GM18873 (cell line): ENCODE measurements around the gene GRID1.
"Not testable (repeated sequence)": the region's sequence is repeated elsewhere in the genome, so short reads cannot be mapped to it uniquely, and the experiment has no call there.

Experiments used
- ATAC-seq: cut with Tn5 transposase; IDR thresholded peaks from one replicate; pipeline ENCODE4 v1.9.1; 2021; ENCODE audit warnings: mild to moderate bottlenecking, moderate library complexity, moderate number of reproducible peaks; ENCODE audit not compliant: unreplicated experiment, low FRiP score

The GRID1 gene

DNA sequence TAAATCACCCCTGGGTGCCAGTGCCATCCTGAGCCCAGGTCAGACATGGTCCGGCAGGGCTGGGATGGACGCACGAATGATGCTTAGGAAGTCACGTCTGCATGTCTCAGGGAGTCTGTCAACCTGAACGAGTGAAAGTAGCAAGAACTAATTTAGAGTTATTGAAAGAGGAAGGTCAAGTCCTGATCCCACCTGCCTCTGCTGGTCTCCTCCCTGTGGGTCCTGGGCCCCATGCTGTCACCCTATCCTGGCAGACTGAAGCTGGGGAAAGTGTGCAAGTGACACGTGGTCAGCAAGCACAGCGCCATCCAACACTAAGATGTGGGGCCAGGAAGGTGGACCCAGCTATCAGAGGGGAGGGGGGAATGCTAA, 26.1 kb upstream of the GRID1 start:
- peak; percentile 56 for ATAC-seq

DNA sequence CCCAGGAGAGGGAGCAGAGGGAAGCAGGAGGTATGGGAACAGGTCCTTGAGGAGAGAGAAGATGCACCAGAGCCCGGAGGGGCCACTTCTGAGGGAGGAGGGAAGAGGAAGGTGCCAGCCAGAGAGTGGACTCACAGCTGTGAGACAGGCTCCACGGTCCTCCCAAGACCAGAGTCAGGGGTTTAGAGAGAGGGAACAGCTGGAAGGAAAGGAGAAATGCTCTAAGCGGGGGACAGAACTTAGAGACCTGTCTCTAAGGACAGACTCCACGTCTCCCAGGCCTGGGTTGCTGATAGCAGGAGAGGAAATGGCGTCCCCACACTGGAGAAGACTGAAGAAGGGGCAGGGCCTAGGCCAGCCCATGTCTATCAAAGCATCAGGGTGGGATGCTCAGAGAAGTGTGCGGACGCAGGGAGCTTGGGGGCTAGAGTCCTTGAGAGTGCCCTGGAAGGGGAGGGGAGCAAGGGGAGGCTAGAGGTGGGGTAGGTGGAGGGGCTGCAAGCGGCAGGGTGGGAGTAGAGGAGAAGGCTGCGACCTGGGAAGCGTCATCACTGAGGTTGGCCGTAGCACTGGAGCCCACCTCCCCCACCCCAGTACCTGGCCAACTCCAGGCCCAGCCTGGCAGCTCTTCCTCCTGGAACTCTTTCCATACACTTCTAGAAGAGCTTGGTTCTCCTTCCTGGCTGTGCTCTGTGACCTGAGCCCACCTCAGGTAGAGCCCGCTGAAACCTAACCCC, 25.6 kb upstream of the GRID1 start:
- ATAC-seq: peak; percentile 21

DNA sequence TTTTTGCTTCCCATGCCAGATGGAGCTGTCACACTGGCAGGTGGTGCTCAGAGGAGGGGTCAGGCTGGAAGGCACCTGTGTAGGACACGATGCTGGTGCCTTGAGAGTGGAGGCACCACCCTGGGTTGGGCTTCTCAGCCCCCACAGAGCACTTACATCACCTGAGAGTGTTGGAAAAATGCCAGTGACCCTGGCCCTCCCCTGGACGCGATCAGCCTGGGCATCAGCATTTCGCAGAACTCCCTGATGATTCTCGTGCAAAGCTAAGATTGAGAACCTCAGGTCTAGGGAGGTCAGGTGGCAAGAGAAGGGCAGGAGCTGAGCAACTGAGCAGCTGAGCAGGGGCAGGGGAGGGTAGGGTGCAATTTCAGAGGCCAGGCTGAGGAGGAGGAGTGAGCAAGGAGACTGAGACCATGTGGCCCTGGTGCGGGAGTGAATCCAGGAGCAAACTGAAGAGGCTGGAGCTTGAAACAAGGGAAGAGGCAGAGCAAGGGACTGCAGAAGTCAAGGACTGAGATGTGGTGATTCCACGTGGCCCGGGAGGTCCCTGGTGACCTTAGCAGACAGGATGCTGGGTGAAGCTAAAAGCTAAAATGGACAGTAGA, 24.7 kb upstream of the GRID1 start:
- ATAC-seq: no peak

DNA sequence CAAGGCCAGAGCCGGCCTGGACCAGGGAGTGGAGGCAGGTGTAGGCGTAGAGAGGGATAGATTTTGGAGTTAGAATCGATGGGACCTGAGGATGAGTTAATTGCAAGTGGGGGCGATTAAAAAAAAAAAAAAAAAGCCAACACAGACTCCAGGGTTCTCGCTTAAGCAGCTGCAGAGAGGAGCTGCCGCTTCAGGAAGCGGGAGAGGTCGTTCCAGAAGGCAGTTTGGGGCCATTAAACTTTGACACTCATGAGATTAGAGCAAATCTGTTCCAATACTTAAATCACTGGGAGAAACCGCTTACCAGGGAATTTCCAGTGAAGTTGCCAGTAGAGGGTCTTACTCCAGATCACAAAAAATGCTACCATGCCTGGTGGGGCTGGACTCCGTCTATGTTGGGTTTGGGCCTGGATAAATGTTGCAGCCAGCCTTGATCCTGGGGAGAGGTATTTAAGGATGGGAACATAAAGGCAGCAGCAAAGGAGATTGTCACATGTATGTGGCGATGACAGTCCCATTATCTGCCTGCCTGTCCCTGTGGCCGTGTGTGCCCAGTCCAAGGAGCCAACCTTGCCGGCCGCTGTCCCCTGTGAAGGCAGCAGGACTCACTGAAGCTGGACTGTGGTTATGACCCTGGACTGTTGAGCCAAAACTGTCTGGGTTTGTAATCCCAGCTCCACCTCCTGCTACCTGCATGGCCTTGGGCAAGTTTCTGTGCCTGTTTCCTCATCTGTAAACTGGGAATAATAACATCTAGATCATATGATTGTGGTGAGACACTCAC, 23.9 kb upstream of the GRID1 start:
- no peak for ATAC-seq

DNA sequence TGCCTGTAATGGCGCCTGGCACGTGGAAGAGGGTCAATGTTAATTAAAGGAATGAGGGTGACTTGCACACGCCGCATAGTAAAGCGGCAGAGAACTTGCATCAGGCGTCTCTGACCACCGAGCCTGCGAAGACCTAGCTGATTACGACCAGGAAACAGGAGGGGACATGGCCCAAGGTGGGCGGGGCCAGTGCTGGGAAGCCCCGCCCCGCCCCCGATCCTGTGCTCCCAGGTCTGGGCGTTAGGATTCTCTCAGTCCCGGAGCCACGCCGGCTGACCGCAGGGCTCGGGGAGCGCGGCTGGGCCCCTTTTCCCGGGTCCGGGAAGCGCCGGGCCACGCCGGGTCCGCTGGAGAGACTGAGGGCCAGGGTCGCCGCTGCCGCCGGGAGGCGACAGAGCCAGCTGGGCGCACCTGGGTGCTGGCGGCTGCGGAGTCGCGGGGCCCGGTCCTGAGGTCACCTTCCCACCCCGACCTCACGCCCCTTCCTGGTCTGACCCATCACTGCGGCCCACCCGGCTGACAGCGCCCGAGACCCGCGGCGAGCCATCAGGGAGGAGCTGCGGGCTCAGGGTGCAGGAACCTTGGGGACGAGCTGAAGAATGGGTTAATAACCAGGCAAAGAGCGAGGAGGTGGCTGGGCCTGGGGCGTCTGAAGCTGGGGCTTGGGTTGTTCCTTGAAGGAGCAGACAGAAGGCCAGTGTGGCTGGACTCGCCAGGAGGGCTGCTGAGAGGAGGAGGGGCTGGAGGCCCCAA, 23.0 kb upstream of the GRID1 start:
- ATAC-seq: peak; percentile 57

DNA sequence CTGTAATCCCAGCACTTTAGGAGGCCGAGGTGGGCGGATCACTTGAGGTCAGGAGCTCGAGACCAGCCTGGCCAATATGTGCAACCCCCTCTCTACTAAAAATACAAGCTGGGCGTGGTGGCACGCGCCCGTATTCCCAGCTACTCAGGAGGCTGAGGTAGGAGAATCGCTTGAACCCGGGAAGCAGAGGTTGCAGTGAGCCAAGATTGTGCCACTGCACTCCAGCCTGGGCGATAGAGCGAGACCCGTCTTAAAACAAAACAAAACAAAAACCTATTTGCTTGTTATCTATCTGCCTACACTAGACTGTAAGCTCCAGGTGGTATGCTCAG, 22.5 kb upstream of the GRID1 start:
- ATAC-seq: not testable (repeated sequence)

DNA sequence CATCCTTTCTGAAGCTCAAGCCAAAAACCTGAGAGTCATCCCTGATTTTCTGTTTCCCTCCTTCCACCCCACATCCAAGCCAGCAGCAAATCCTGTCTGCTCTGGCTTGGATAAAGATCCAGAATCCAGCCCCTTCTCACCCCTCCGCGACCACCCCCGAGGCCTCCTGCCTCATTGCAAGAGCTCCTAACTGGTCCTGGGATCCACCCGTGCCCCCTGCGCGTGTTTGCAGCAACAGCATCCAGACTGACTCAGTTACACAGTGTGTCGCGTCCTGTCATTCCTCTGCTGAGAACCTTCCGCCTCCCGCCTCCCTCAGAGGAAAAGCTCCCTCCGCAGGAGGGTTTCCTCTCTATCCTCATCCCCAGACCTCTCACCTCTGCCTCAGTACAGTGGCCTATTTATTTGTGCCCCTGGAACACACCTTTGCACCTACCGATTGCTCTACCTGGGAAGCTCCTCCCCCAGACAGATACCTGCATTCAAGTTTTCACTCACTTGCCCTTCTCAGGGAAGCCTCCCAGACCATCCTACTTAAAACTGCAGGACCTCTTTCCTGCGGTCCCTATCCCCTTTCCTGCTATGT, 21.6 kb upstream of the GRID1 start:
- ATAC-seq: no peak

DNA sequence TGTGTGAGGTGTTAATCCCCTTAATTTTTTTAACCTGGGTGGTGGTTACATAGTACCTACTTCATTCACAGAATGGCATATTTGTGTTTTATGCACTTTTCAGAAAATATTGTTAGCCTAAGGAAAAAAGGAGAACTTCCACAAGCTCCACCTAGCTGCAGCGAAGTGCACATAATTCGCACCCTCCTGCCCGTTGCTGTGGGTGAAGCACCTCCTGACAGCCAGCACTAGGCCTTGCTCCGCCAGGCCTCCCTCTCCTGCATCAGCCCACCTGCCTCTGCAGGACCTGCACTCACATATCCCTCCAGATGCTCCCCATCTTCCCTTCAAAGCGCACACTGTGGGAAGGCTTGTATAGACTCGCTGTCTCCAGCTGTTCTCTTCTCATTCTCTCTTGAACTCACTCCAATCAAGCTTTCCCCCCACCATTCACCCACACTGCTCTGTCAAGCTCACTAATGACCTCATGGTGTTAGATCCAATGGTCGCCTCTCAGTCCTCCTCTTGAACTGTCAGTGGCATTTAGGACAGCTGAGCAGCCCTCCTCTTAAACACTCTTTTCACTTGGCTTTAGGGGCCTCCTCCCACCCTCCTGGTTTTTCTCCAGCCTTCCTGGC, 20.7 kb upstream of the GRID1 start:
- ATAC-seq: no peak

DNA sequence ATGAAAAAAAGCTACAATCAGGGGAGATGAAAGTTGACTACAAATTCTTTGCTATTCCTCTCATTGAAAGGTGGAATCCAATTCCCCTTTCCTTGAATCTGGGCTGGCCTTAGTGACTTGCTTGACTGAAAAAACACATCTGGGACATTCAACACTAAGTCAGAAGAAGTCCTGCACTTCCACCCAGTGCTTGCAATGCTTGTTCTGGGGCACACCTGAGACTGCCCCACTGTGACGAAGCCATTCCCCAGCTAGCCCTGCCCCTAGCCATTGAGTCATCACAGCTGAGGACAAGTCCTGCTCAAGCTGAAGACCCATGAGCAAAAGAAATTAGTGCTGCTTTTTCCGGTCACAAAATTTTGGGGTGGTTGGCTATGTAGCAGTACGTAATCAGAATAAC, 19.2 kb upstream of the GRID1 start:
- ATAC-seq: no peak

DNA sequence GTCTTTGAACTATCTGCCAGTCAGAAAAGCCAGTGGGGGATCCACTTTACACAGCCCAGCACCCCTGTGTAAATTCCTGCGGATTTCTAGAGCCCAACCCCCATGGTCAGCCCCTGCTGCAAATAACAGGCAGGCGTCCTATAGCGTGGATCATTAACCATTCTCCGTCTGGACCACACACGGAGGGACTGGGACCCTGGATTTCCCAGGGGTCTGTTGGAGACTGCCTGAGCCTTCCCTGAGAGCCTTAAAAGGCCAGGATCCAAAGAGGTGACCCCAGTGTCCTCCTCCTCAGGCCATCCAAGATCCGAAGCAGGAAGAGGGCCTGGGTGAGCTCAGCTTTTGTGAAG, 11.2 kb upstream of the GRID1 start:
- no peak for ATAC-seq

DNA sequence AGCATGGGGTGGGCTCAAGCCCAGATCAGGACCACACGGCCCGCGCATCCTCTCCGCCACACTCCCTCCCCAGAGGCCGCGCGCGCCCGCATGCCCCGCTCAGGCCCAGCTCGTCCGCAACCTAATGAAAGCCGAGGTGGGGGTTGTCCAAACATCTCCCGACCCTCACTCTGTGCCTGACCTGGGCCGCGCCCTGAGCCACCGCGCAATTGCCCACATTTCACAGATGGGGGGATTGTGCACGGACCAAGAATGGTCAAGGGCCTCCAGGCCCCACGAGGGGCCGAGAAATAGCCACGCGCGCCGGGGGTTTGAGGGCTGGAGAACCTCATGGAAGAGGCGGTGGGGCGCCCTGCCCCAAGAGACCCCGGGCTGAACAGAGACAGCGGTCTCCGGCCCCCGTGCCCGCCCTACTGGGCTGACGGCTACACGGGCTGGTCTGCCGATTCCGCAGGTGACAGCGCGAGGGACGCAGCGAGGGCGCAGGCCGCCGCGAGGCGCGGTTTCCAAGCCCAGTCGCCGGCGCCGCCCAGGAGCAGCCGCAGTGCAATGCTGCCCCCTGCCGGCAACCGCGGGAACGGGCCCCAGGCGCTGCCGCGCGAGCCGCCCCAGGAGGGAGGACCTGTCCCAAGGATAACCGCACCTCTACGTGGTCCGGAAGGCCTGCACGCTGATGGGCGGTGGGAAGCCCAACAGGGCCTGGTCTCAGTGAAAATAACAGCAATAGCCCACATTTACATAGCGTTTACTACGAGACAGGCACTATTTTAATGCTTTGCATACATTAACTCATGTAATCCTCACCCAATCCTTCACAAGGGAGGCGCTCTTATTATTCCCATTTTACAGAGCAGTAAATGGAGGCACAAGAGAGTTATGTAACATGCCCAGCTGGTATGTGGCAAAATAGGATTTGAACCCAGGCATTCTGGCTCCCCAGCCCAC, 10.5 kb upstream of the GRID1 start:
- peak; percentile 76 for ATAC-seq

DNA sequence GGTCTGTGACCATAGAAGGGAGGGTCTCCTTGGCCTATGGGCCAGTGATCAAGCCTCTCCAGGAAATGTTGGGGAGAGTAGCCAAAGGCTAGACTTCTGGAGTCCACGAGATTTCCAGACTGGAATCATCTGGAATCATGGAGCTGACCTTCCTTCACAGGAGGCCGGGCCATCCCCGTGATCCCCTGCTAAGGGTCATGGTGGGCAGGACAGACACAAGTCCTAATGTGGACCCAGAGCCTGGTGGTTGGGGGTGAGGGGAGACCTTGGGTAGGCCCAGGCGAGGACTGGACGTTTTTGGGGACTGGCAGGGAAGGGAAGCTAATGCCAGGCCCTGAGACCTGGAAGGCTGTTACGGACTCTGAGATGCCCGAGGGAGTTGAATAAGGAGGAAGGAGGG, 9.8 kb upstream of the GRID1 start:
- no peak for ATAC-seq

DNA sequence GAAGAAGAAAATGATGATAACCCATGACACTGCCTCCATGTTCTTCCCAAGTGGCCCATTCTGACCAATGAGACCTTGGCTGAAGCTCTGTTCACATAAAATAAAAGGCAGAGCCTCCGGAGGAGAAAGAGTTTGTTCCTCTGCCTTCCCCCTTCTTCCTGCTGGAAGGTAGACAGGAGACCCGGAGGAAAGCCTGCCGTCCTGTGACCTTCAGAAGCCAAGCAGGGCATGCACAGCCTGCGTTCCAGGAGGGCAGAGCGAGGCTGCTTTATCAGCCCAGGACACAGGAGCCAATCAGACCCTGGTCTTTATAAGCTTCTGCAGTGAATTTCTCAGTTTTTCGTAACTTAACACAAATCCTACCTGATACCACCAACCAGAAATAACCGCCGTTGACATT, 8.6 kb upstream of the GRID1 start:
- ATAC-seq: no peak

DNA sequence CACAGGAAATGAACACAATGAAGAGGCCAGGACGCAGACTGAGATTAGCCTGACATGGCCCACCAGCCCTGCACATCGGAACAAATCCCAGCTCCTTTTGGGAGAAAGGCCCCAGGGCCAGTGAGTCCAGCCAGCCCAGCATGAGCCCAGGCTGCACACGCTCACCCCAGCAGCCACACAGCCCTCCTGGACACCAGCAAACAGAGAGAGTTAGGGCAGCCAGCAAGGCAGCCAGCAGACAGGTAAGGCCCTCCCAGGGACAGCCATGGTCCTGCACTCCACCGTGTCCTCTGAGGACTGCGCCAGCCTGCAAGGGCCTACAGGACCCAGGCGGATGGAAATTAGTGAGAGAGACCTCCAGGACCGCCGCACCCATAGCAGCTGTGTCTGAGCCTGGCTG, 8.1 kb upstream of the GRID1 start:
- no peak for ATAC-seq

DNA sequence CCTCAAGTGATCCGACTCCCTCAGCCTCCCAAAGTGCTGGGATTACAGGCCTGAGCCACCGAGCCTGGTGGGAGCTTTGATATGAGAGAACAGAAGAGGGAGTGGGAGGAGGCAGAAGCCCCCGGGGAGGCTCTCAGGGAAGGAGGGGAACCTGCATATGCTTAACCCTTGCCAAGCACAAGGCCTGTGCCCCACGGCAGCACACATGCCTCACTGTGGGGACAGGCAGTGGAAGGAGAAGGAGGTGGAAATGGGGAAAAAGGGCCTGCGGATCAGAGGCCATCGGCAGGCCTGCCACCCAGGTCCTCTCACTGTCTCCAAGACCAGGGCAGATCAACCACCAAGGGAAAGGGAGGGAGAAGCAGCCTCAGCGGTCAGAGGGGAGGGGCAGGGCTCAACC, 7.2 kb upstream of the GRID1 start:
- no peak for ATAC-seq

DNA sequence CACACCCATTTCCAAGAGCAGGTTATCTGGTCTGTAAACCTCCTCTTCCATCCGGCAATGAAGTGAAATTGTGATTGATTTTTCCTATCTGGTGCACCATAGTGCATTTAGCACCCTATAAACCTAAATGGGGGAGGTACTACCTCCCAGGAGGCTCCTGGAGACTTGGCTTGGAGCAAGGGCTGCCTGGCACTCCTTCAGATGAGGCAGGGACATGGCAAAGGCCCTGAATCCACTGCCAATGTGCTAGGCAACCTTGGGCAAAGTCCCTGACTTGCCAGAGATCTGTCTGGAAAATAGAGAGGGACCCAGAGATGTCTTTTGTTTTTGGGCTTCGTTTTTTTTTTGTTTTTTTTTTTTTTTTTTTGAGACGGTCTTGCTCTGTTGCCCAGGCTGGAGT, 6.7 kb upstream of the GRID1 start:
- no peak for ATAC-seq

DNA sequence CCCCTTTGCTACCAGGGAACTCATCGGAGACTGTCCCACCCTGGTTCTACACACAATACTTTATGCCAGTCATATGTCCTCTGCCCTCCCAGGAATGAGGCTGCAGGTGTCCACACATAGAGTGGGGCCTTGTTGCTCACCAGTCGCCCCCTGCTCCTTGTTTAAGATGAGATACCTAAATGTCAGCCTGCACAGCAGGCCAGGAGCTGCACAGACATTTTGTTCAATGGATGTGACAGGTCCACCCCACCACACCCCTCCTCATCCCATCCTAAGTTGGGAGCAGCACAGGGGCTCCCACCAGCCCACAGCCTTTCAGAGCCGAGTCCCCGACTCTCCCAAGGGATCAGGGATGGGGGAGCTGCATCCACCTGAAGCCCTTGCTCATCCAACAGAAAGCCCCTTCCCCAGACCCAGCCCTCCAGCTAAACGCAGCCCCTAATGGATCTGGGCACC, 6.2 kb upstream of the GRID1 start:
- ATAC-seq: no peak

DNA sequence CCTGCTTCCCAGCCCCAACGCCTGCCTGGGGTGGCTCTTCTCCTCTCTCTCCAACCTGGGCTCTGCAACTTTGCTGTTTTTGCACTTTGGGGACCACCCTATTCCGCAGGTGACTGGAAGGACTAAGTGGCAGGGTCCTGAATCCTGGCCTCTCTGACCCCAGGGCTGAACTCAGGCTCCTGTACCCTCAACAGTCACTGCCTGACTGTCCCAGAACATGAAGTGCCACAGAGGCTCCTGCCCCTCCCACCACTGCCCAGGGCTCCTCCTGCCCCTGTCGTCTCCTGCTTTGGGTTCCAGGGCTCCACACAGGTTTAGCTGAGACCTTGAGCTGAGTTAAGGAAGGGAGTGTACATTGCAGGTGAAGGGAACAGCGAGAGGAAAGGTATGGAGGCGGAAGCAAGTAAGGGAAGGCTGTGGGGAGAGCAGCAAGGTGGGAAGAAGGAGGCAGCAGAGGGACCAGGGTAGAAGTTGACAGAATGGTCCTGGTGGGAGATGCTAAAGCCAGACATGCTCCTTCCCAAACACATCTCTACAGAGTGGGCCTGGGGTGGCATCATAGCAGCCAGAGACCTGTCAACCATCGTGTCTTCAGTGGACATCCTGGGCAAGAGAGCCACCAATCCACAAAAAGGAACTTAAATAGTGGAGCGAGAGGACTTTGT, 5.7 kb upstream of the GRID1 start:
- ATAC-seq: no peak

DNA sequence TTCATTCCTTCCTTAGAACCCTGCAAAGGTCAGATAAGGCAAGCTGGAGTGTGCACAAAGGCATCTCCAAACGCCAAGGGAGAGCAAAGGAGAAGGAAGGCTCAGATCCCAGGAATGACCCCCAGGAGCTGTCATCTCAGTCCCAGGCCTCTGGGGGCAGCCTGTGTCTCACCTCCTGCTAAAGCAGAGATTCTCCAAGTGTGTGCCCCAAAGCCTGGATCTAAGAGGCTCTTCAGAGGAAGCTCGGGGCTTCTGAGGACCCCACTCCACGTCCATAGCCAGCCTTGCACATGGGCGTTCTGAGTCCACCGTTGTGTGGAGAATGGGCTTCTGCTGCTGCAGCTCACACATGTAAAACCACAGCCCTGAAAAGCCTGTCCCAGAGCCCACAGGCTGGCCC, 5.1 kb upstream of the GRID1 start:
- ATAC-seq: no peak
